NCI-H774 (cell line): ENCODE results near the gene KBTBD4.
"Not testable (repeated sequence)": the region's sequence is repeated elsewhere in the genome, so short reads cannot be mapped to it uniquely, and the experiment has no call there.

Source experiments
- DNase-seq: peaks from one replicate; lab custom pipeline; 2025; lab: John Stamatoyannopoulos, UW

Gene KBTBD4

DNA sequence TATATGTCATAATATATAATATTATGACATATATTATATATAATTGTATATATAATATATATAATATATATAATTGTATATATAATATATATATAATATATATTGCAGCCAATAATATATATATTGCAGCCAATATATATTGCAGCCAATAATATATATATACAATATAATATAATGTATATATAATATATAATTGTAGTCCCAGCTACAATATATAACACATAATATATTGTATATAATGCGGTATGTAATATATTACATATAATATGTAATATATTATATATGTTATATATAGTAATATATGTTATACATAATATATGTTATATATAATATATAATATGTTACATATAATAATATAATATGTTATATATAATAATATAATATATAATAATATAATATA is 20.1 kb downstream of the KBTBD4 start:
- DNase-seq = no peak

DNA sequence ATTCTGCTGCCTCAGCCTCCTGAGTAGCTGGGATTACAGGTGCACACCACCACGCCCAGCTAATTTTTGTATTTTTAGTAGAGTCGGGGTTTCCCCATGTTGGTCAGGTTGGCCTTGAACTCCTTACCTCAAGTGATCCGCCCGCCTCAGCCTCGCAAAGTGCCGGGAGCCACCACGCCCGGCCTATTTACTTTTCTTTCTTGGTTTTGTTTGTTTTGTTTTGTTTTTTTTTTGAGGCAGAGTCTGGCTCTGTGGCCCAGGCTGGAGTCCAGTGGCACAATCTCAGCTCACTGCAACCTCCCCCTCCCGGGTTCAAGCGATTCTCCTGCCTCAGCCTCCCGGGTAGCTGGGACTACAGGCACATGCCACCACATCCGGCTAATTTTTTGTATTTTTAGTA is 21.8 kb downstream of the KBTBD4 start:
- DNase-seq = not testable (repeated sequence)

DNA sequence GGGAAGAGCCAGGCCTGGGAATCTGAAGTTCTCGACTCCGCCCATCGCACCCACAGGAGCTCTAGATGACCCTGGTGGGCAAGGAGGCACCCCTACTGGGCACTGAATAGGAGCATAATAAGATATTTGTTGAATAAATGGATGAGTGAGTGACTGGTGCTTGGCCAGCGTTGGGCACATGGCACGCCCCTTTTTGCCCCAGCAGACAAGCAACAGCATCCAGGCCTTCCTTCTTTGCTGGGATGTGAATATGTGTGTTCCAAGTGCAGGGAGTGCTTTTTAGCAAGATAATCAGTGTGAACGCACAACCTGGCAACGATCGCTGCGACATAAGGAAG is 25.4 kb downstream of the KBTBD4 start:
- peak; percentile 67 for DNase-seq

DNA sequence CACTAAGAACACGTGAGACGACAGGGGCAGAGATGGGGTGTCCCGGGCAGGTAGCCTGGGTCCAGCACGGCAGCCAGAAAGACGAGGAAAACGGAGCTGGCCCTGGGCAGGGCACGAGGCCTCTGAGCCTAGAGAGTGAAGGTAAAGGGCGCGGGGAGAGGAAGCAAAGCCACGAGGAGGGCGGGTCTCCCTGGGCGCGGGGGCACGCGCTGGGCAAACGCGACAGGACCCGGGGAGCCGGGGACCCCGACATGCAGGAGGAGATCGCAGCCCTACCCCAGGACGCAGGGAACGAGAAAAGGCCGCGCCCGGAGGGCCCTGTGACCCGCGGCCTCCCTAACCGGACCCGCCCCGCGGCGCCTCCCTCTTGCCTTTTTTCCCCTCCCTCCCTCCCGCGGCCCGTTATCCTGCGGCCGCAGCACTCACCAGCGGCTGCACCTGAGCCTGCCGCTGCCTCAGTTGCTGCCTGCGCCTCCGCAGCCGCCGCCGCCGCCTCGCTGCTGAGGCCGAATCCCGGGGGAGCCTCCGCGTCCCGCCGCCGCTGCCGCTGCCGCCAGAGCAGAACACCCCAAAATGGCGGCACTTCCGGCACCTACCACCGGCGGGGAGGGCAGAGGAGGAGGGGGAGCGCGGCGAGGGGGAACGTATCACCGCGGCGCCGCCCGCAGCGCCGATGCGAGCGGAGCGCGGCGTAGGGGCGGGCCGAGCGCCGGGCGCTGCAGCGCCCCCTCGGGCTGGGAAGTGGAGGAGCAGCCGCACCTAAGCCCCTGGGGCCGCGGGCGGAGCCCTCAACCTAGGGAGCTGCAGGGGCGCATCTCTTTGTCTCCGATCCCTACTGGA is 26.0 kb downstream of the KBTBD4 start, which contains the start of gene CELF1:
Gene CELF1 (minus strand): TSS at position 567 of the 840 bp plus-strand sequence. CDS start 53,609 bp downstream, outside the sequence.
- peak; percentile 93 for DNase-seq

DNA sequence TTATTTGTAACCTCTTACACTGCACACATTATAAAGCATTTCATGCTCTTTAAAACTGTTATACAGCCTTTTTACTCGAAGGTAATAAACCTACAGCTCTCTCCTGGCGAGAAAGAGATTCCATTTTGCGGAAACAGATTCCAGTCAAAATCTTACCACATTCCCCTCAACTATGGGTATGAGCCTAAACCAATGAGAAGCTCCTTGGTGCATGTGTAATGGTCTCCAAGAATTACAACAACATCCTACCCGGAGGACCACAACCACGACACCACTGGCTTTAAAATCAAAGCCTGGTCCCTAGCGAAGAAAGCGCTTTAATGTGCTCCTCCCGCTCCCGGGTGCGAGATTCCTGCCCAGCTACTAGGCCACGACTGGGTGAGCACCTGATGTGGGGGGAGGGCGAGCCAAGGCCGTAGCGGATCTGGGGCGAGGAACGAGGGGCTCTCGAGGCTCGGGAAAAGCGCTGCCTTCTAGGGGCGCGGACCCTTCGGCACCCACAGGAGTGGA is 26.7 kb downstream of the KBTBD4 start:
- DNase-seq = no peak

DNA sequence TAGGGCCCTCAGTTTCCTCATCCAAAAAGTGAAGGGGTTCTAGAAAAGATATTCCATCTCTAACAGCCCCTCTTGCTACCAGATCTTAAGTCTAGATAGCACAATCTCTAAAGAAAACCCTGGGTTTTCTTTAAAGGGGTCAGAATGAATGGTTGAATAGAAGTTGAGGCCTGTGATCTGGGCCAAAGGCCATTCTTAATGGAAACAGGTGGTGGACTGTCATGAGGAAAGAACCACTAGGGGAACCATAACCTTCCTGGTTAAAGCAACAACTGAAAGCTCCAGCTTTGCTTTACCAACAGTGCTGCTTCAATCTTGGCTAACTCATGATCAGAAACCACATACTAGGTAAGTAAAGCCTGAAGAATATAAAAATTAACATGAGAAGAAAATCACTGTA is 27.7 kb downstream of the KBTBD4 start:
- no peak for DNase-seq

DNA sequence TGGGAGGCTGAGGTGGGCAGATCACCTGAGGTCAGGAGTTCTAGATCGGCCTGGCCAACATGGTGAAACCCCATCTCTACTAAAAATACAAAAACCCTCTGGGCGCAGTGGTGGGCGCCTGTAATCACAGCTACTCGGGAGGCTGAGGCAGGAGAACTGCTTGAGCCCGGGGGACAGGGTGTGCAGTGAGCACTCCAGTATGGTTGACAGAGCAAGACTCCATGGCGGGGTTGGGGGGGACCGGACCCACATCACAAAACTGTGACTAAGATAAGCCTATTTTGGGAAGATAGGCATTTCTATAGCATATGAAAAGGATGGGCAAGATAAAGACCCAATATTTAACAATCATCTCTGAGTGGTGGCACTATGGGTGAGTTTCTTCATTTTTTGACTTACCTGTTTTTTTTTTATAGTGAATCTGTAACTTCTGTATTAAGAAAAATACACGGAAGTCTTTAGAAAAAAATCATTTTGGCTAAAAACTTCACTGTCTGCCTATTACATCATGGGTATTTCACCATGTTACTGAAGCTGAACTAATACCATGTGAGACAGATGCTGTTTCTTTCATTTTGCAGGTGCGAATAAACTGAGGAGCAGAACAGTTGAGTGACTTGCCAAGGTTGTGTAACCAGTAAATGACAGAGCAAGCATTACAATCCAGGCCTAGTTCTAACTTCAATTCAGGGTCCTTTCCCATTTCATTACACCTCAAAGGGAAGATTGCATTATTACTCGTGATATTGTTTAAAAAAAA is 28.3 kb downstream of the KBTBD4 start:
- DNase-seq = no peak

DNA sequence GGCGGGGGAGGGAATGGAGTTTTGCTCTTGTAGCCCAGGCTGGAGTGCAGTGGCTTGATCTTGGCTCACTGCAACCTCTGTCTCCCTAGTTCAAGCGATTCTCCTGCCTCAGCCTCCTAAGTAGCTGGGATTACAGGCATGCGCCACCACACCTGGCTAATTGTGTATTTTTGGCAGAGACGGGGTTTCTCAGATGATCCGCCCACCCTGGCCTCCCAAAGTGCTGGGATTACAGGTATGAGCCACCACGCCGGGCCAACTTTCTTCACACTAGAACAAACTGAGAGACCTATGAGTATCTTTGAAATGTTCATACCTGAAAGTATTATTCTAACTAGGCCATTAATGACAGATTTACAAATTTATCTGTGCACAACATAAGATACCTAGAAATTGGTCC is 32.5 kb downstream of the KBTBD4 start:
- DNase-seq = not testable (repeated sequence)

DNA sequence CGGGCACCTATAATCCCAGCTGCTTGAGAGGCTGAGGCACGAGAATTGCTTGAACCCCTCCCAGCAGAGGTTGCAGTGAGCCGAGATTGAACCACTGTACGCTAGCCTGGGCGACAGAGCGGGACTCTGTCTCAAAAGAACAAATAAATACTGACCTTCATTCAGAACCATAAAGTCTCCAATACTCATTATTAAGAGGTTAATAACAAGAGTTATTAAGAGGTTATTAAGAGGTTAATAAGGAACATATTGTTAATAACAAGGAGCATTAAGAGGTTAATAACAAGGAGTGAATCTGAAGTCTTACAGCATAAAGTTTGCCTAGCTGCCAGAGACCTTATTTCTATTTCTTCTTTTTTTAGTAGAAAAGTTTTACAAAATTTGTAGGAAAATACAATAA is 33.5 kb downstream of the KBTBD4 start:
- DNase-seq = no peak

DNA sequence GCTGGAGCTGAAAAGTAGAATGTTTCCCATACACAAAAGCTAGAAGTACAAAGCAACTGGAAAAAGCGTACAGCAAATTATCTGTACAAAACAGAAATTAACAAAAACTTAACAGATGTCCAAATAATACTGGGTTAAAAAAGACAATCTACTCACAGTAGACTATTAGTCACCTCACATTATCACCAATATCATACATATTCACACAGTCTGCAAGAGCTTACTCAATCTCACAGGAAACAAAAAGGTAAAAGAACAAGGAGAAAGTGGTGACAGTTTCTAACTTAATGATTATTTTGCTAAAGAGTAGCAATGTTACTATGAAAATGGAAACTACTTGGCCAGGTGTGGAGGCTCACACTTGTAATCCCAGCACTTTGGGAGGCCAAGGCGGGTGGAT is 37.7 kb downstream of the KBTBD4 start:
- no peak for DNase-seq

DNA sequence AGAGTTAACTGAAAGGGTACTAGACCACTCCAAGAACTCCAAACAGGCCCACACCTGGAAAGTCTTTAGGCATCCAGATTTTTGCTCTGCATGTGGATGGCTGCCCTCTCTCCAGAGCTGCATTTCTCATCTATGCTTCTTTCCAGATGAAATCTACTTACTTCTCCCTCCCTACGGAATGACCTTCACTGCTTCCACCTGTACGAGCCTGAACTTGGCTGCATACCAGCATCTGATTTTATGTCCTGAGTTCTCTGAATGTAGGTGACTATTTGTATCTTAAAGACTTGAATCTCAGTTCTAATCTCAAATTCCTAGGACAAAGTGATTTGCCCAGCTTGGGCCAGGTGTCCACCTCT is 39.1 kb downstream of the KBTBD4 start:
- DNase-seq = no peak

DNA sequence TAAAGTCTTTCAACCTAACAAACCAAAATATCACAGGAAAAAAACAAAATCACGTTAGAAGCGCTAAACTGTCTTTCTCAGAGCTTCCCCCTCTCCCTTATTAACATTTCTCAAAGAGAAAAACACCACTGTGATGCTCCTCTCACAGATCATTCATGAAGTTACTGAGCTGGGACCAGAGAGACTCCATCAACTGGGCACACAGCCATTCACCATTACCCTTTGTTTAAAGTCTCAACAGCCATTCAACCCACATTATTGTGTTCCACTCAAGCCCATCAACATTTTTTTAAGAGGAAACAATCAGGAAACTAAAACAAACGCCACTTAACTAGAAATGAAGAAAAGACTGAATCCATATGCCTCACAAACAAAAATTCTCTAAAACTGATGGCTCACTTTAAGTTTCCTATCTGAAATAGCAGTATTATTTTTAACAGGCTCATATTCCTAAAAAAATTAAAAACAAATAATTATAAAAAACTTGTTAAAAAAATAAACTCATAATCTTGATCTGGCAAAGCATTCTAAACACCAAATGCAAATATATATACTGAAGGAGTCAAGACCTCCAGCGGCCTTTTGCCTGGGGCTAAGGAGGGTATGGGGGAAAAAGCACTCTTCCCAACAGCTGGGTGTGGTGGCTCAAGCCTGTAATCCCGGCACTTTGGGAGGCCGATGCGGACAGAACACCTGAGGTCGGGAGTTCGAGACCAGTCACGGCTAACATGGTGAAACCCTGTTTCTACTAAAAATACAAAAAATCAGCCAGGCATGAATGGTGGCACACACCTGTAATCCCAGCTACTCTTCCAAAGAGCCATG is 39.8 kb downstream of the KBTBD4 start:
- peak; percentile 38 for DNase-seq

DNA sequence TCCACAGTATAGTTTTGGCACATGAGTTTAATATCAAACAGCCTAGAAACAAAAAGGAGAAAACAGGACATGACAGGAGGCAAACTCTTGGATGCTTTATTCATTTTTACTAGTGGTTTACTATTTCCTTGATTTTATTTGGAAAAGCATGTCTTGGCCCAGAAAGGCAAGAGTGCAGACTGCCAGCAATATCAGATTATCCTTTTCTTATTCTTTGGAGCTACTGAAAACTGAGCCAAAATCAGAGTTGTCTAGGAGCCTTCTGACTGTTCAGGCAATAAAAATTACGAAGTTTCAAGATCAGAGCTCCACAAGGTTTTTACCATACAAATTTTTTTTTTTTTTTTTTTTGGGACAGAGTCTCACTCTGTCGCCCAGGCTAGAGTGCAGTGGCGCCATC is 41.9 kb downstream of the KBTBD4 start:
- no peak for DNase-seq

DNA sequence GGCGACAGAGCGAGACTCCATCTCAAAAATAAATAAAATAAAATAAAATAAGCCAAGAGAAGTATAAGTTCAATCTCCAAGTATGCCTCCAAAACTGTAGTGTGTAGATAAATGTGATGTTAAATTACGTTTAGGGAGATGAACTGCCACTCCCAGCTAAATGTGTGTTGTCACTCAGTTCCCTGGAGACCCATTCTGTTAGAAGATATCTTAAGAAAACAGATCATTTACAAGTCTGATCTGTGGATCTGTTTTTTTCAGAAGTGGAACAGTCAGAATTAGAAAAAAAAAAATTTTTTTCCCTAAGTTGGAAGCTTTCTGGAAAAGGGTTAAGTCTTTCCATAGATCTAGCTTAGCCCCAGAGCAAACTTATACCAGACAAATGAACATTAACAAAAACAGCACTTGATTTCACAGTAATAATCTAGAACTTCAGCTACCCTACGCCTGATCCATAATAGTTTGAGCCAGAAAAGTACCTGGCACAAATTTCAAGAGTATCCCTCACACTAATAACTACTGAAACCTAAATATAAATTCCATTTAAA is 44.0 kb downstream of the KBTBD4 start:
- DNase-seq = no peak

DNA sequence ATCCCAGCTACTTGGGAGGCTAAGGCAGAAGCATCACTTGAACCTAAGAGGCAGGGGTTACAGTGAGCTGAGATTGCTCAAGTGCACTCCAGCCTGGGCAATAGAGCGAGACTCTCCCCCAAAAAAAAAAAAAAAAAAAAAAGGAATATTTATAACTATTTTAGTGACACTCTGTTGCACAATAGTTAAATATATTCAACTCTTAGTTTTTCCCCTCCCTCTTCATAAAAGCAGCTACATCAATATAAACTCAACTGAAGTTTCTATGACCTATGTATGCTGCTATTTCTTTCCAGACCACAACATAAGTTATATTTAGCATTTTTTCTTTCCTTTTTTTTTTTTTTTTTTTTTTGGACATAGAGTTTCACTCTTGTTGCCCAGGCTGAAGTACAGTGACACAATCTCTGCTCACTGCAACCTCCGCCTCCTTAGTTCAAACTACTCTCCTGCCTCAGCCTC is 45.0 kb downstream of the KBTBD4 start:
- no peak for DNase-seq

DNA sequence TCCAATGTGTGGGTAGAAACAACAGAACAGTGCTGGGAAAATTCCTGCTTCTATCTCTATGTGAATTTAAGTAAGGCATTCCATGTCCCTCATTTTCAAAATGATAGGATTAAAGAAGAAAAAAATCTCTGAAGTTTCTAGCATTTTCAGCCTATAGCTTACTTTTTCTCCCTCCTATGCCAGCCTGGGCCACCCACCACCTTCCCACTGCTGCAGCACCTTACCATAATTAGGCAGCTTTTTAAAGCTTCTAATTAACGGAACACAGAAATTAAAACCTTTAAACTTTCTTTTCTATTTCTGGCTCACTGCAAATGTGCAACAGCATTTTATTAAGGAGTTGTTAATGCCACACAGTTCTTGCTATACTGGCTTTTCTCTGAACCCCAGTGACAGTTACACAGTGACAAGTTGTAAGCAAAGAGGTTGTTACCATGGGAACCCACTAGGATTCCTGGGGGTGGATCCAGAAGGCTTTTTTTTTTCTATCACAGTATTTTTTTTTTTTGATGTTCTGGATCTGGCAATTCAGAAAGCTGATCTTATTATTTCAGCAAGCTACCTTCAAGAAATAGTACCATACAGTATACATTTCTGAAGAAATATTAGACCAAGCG is 46.1 kb downstream of the KBTBD4 start:
- DNase-seq = no peak

DNA sequence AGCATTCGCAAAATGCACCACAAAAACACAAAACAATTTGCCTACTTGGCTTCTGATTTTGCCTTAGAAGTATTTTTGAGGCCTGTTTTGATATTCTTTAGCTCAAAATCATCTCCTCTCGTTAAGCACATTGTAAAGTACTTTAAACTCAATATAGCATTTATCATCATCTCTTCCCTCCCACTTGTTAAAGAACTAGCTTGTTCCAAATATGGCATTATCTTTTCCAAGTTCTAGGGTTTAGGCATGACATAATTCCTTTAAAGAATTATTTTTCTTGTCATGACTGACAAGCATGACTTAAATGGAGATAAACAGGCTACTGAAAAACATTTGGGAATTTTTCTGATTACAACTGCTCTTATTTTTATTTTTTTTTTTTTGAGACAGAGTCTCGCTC is 47.1 kb downstream of the KBTBD4 start:
- DNase-seq = no peak

DNA sequence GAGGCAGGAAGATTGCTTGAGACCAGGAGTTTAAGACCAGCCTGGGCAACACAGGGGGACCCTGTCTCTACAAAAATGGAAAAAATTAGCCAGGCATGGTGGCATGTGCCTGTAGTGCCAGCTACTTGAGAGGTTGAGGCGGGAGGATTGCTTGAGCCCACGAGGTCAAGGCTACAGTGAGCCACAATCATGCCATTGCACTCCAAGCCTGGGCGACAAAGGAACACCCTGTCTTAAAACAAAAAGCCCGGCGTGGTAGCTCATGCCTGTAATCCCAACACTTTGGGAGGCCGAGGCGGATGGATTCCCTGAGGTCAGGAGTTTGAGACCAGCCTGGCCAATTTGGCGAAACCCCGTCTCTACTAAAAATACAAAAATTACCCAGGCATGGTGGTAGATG is 48.0 kb downstream of the KBTBD4 start:
- not testable (repeated sequence) for DNase-seq

DNA sequence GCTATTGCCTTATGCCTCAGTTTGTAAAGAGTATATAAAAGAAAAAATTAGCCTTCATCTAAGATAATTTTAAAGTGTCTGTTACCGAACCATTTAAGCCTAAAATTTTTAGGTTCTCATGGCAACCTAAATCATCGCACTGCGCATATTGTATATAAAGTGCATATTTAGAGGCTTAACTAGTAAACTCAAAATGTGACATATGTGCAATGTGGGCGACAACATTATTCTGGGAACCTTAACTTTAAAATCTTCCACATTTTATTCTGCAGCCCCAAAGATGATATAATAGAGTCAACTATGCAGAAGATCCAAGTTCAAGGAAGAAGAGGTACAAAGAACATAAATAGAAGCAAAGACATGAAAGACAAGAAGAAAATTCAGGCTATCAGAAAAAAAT is 48.8 kb downstream of the KBTBD4 start:
- no peak for DNase-seq

DNA sequence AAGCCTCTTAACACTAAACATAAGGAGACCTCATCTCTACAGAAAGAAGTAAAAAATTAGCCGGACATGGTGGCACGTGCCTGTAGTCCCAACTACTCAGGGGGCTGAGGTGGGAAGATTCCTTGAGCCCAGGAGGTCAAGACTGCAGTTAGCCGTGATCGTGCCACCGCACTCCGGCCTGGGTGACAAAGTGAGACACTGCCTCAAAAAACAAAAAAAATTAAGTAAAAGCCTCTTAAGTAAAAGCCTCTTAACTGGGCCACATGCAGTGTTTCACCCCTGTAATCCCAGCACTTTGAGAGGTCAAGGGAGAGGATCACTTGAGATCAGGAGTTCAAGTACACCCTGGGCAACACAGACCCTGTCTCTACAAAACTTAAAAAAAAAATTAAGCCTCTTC is 51.6 kb downstream of the KBTBD4 start:
- DNase-seq = no peak

DNA sequence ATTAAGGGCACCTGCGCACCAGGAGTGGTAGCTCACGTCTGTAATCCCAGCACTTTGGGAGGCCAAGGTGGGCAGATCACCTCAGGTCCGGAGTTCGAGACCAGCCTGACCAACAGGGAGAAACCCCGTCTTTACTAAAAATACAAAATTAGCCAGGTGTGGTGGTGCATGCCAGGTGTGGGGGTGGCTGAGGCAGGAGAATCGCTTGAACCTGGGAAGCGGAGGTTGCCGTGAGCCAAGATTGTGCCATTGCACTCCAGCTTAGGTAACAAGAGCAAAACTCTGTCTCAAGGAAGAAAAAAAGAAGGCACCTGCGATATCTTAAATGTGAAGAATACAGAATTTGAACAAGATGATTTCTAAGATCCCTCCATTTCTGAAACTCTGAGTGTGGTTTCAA is 52.7 kb downstream of the KBTBD4 start:
- not testable (repeated sequence) for DNase-seq
